Mesothelial cell of epicardium (in vitro differentiated cells): ENCODE measurements around the gene MYBPC1. TPM values are rescaled to one million over a fixed set of nuclear protein-coding genes. Genes with fewer than 3 reads are reported as not detected.
"Not testable (repeated sequence)": the region's sequence is repeated elsewhere in the genome, so short reads cannot be mapped to it uniquely, and the experiment has no call there.

Experiments used
- DNase-seq, 2 experiments: peaks; one replicate each; pipeline ENCODE4 v3.0.0; 2021; ENCODE audit warnings: low spot score in 2 of 2; ENCODE audit not compliant: unreplicated experiment in 2 of 2
- H3K27ac Mint-ChIP-seq: 2 replicates; pipeline ENCODE4 v1.8.0; 2021; ENCODE audit warnings: mixed read lengths
- H3K27me3 Mint-ChIP-seq: 2 replicates; pipeline ENCODE4 v1.8.0; 2021; ENCODE audit warnings: low read depth, mixed read lengths
- H3K36me3 Mint-ChIP-seq: 2 replicates; pipeline ENCODE4 v1.8.0; 2021; ENCODE audit warnings: mixed read lengths
- H3K4me1 Mint-ChIP-seq: 2 replicates; pipeline ENCODE4 v1.8.0; 2021; ENCODE audit warnings: mixed read lengths
- H3K4me3 Mint-ChIP-seq: 2 replicates; pipeline ENCODE4 v1.8.0; 2021; ENCODE audit warnings: mild to moderate bottlenecking, moderate library complexity, mixed read lengths
- H3K9me3 Mint-ChIP-seq: 2 replicates; pipeline ENCODE4 v1.8.0; 2021; ENCODE audit warnings: mixed read lengths
- CTCF ChIP-seq: fragments of 200-600 bp; sonication (generic); IDR thresholded peaks from one replicate; pipeline ENCODE4 v1.5.0; 2021; ENCODE audit warnings: antibody characterized with exemption; ENCODE audit not compliant: unreplicated experiment
- total RNA-seq: library from RNA; stranded (reverse); gene quantifications from 3 replicates; pipeline ENCODE4 v1.2.1, GENCODE V29; 2021

MYBPC1 gene
- total RNA-seq = not detected in 3 replicates

GRCh38 chr12:101594700-101595099 lies at the start of gene MYBPC1:
MYBPC1 (plus strand) TSS chr12:101594971; CDS start chr12:101595071, 100 bp downstream.
- peaks cover 11% of the 10 kb centered on the region for H3K27me3 Mint-ChIP-seq
- H3K9me3 Mint-ChIP-seq = no peaks in the 10 kb centered on the region
- no peaks in the 10 kb centered on the region for H3K4me1 Mint-ChIP-seq
- H3K4me3 Mint-ChIP-seq = no peak within 1 kb of the TSS
- no peak for TF ChIP-seq CTCF
- DNase-seq = no peak
- H3K27ac Mint-ChIP-seq = no peak within 1 kb of the TSS
- H3K36me3 Mint-ChIP-seq = no peaks in the 10 kb centered on the region

- no peaks in the 10 kb centered on the region for H3K4me1 Mint-ChIP-seq
- no peak overlapping the region for H3K27ac Mint-ChIP-seq
- no peak overlapping the region for H3K4me3 Mint-ChIP-seq
- no peak for TF ChIP-seq CTCF
- H3K9me3 Mint-ChIP-seq = peaks cover 6% of the 10 kb centered on the region
- H3K27me3 Mint-ChIP-seq = peaks cover 13% of the 10 kb centered on the region
- H3K36me3 Mint-ChIP-seq = no peaks in the 10 kb centered on the region
- no peak for DNase-seq
Measured at GRCh38 chr12:101551362-101552114, 43.2 kb upstream of the MYBPC1 start.

- DNase-seq = no peak
- Mint-ChIP-seq H3K9me3 (peaks cover 6% of the 10 kb centered on the region), H3K36me3 (no peaks in the 10 kb centered on the region), H3K4me3 (no peak overlapping the region), H3K4me1 (no peaks in the 10 kb centered on the region), H3K27ac (no peak overlapping the region), H3K27me3 (peaks cover 13% of the 10 kb centered on the region)
- no peak for TF ChIP-seq CTCF
Measured at GRCh38 chr12:101552277-101552676, 42.5 kb upstream of the MYBPC1 start.

- H3K36me3 Mint-ChIP-seq = no peaks in the 10 kb centered on the region
- no peaks in the 10 kb centered on the region for H3K4me1 Mint-ChIP-seq
- peaks cover 3% of the 10 kb centered on the region for H3K9me3 Mint-ChIP-seq
- peaks cover 13% of the 10 kb centered on the region for H3K27me3 Mint-ChIP-seq
- no peak for TF ChIP-seq CTCF
- H3K27ac Mint-ChIP-seq = no peak overlapping the region
- no peak overlapping the region for H3K4me3 Mint-ChIP-seq
- DNase-seq = no peak
Measured at GRCh38 chr12:101557094-101557493, 37.7 kb upstream of the MYBPC1 start.

GRCh38 chr12:101558726-101559125 lies 36.0 kb upstream of the MYBPC1 start:
- H3K9me3 Mint-ChIP-seq, DNase-seq, H3K36me3 Mint-ChIP-seq, H3K27ac Mint-ChIP-seq, H3K4me1 Mint-ChIP-seq, H3K4me3 Mint-ChIP-seq: not testable (repeated sequence)
- peaks cover 15% of the 10 kb centered on the region for H3K27me3 Mint-ChIP-seq

- Mint-ChIP-seq H3K9me3 (peaks cover 3% of the 10 kb centered on the region), H3K4me3 (no peak overlapping the region), H3K27ac (no peak overlapping the region), H3K36me3 (no peaks in the 10 kb centered on the region), H3K4me1 (no peaks in the 10 kb centered on the region), H3K27me3 (peaks cover 28% of the 10 kb centered on the region)
- DNase-seq = no peak
- TF ChIP-seq CTCF = no peak
Measured at GRCh38 chr12:101563212-101563611, 31.6 kb upstream of the MYBPC1 start.
